Suprapubic skin (tissue), 4 donors: ENCODE results near the gene TTC12.

Experiments used
- CTCF ChIP-seq, 2 donors: fragments of 200-600 bp in 1 of 2; fragments of 450-650 bp in 1 of 2; sonication (generic) in 1 of 2; IDR thresholded peaks; one replicate each; pipeline ENCODE4 v1.5.1; 2016 to 2019; ENCODE audit warnings: antibody characterized with exemption in 2 of 2, mild to moderate bottlenecking in 1 of 2, moderate library complexity in 1 of 2
- EP300 ChIP-seq: sonication (generic); formaldehyde crosslinking; IDR thresholded peaks from one replicate; pipeline ENCODE4 v1.6.1; 2017; ENCODE audit warnings: antibody characterized with exemption
- POLR2A ChIP-seq, 2 donors: fragments of 450-650 bp; IDR thresholded peaks; one replicate each; pipeline ENCODE4 v1.6.1; 2017; ENCODE audit warnings: antibody characterized with exemption in 2 of 2, mild to moderate bottlenecking in 2 of 2, moderate library complexity in 2 of 2
- POLR2AphosphoS5 ChIP-seq, 3 donors: sonication (generic); formaldehyde crosslinking; IDR thresholded peaks; one replicate each; pipeline ENCODE4 v1.6.1; 2017; ENCODE audit warnings: antibody characterized with exemption in 3 of 3

GRCh38 chr11:113289431-113290187 lies 24.8 kb upstream of the TTC12 start:
- TF ChIP-seq CTCF (IDR thresholded peaks at IDR 0.05) = peak; percentile 83 to 88
- no peak for TF ChIP-seq POLR2AphosphoS5 (IDR thresholded peaks at IDR 0.05)
- TF ChIP-seq EP300 = no peak
- no peak for TF ChIP-seq POLR2A (IDR thresholded peaks at IDR 0.05)
